ENCODE data around the gene SNX25.
"Not testable (repeated sequence)": the region's sequence is repeated elsewhere in the genome, so short reads cannot be mapped to it uniquely, and the experiment has no call there.

The SNX25 gene

GRCh38 chr4:185204238-185204910 is 5.0 kb upstream of the SNX25 start:
- DNase-seq (ENCODE audit: low read depth in 2 of 2) = no peak

DNA sequence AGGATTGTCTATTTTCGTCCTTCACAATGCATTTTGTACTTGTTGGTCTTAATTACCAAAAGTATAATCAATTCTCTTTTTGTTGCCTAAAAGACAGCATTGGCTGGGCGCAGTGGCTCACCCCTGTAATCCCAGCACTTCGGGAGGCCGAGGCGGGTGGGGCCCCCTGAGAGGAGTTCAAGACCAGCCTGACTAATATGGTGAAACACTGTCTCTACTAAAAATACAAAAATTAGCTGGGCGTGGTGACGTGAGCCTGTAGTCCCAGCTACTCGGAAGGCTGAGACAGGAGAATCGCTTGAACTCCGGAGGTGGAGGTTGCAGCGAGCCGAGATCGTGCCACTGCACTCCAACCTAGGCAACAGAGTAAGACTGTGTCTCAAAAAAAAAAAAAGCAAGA is 4.3 kb upstream of the SNX25 start:
- not testable (repeated sequence) for DNase-seq (ENCODE audit: low read depth in 2 of 2)

- no peak for DNase-seq (ENCODE audit: low read depth in 2 of 2)
These were observed 3.6 kb upstream of the SNX25 start for GRCh38 chr4:185205697-185206342.

DNA sequence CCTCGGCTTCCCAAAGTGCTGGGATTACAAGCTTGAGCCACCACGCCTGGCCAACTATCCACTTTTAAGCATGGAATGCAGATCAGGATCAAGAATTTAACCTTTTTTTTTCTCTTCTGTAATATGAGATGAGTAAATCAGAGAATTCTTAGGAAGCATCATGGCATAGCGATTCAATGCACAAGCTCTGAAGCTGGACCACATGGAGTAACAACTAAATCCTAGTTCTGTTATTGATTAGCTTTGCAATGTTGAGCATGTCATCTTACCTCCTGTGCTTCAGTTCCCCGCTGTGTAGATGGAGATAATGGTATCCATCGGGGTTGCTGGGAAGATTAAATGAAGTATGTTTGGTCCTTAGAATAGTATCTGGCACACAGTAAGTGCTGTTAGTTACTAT is 1.9 kb upstream of the SNX25 start:
- DNase-seq (ENCODE audit: low read depth in 2 of 2) = no peak

- not testable (repeated sequence) for DNase-seq (ENCODE audit: low read depth in 2 of 2)
These were observed 379 bp downstream of the SNX25 start for GRCh38 chr4:185209852-185210101.

GRCh38 chr4:185210102-185210981 is 944 bp downstream of the SNX25 start:
- DNase-seq (ENCODE audit: low read depth in 2 of 2) = peak; percentile 20 to 43

- DNase-seq (ENCODE audit: low read depth in 2 of 2) = no peak
These were observed 1.6 kb downstream of the SNX25 start for GRCh38 chr4:185211035-185211434.

DNA sequence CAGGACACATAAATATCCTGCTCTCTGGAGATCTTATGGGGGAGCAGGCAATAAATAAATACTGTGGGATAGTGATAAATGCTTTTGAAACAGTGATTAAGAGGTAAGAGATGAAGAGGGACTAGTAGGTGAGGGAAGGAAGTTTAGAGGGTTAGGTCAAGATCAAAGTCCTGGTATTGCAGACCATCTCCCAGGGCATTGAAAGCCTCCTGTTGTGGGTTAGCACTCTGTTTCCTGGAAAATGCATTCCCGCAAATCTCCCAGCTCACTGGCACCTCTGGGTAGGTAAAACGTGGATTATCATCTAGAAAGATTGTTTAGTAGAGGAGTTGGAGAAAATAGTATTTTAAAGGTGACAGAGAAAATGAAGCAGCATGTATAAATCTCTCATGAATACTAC is 2.2 kb downstream of the SNX25 start:
- no peak for DNase-seq (ENCODE audit: low read depth in 2 of 2)

DNA sequence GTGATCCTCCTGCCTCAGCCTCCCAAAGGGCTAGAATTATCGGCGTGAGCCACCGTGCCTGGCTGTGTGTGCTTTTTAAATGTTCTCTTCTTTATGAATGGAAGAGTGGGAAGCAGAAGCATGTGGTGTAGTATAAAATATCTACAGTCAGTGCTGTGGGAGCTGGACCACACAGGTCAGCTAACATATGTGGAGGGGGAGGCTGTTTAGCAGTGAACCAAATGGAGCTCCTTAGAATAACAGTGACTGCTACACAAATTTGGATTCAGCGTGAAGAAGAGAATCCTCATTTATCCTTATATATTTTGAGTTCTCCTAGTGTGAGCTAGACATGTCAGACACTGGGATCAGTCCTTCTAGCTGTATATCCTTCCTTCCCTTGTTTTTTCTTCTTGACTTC is 3.2 kb downstream of the SNX25 start:
- DNase-seq (ENCODE audit: low read depth in 2 of 2) = no peak

DNA sequence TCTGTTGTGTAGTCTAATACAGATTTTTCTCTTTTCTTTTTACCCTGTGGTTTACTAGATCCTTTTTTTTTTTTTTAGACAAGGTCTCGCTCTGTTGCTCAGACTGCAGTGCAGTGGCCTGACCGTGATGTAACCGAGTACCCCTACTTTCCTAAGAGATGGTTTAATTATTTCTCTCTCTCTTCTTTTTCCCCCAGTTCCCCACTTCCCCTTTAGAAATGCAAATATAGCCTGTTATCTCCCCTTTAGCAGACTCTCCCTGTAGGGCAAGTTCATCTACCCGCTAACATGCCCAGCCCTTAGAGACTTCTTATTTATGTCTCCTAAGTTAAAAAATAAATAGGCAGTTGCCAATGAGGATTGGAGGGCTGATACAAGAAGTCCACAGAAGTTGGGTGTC is 4.5 kb downstream of the SNX25 start:
- DNase-seq (ENCODE audit: low read depth in 2 of 2) = no peak

DNA sequence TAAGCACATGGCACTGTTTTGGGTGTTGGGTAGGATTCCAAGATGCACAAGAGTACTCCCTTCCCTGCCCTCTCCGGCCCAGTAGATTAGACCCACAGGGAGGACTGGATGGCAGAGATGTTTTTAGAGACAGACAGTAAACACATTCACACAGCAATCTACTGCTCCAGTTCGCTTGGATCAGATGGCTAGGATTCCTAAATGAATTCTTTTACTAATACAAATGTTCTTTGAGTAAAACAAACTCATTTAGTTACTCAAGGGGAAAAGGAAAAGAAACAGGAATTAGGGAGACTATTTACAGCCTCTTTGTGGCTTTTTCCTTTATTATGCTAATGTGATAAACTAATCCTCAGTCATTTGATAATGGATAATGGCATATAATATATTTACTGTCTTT is 5.9 kb downstream of the SNX25 start:
- no peak for DNase-seq (ENCODE audit: low read depth in 2 of 2)

DNA sequence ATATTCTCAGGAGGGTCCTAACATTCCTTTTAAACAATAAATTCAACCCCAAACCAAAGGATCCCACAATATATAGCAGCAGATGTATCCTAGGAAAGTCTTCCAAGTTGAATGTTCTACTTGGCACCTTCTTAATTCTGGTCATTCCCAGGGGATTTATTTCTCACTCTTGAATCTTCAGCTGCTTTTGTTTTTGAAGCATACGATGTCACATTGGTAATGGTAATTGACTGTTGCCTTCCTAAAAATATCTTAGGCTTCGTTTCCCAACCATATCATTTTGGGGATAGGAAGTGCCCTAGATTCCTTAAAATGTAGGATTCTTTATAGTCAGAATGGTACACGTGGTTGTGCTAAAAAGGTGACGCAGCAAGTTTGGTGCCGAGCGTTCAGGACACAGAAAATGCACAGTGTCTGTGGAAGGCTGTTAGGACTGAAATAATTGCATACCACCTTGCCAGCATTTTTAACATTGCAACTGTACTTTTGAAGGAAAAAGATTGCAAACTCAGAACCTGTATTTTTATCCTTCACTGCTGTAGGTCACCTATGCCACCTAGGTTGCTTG is 8.1 kb downstream of the SNX25 start:
- DNase-seq (ENCODE audit: low read depth in 2 of 2) = no peak

- DNase-seq (ENCODE audit: low read depth in 2 of 2) = no peak
These were observed 8.9 kb downstream of the SNX25 start for GRCh38 chr4:185218312-185218711.

DNA sequence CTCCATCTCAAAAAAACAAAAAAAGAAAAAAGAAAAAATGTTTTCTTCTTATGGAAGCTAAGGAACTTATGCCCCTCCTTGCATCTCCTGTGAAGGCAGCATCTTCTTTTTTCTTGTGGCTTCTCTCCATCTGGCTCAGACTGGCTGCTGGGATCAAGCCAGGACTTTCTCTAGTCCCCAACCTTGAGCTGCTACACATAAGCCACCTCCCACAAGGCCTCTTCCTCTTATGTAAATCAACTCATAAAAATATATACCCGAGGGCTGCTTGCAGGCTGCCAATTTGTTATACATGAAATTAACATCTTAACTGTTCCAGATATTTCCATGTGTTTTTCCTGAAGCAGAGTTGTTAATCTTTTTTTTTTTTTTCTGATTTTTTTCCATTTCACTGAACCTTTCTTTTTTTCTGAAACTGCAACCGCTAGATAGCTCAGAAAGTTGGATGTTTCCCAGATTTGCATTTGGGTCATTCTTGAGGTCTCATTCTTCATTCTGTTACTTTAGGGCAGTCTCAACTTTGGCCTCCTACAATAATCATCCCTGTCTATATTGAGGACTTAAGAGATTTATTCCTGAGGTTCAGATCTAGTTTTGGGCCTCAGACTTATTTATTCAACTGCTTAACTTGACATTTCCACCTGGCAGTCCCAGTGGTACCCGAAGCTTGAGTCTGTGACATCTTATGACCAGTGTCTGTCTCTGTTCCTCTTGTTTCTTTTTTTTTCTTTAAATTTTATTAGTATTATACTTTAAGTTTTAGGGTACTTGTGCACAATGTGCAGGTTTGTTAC is 10.3 kb downstream of the SNX25 start:
- DNase-seq (ENCODE audit: low read depth in 2 of 2) = no peak

- no peak for DNase-seq (ENCODE audit: low read depth in 2 of 2)
These were observed 12.1 kb downstream of the SNX25 start for GRCh38 chr4:185221491-185221890.

DNA sequence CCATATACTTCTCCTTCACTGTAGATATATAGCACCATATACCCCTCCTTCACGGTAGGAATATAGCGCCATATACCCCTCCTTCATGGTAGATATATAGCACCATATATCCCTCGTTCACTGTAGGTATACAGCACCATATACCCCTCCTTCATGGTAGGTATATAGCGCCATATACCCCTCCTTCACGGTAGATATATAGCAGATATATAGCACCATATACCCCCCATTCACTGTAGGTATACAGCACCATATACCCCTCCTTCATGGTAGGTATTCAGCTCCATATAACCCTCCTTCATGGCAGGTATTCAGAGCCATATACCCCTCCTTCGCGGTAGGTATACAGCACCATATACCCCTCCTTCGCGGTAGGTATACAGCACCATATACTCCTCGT is 12.5 kb downstream of the SNX25 start:
- DNase-seq (ENCODE audit: low read depth in 2 of 2) = no peak

GRCh38 chr4:185222598-185222997 is 13.2 kb downstream of the SNX25 start:
- no peak for DNase-seq (ENCODE audit: low read depth in 2 of 2)

GRCh38 chr4:185224597-185224996 is 15.2 kb downstream of the SNX25 start:
- no peak for DNase-seq (ENCODE audit: low read depth in 2 of 2)

DNA sequence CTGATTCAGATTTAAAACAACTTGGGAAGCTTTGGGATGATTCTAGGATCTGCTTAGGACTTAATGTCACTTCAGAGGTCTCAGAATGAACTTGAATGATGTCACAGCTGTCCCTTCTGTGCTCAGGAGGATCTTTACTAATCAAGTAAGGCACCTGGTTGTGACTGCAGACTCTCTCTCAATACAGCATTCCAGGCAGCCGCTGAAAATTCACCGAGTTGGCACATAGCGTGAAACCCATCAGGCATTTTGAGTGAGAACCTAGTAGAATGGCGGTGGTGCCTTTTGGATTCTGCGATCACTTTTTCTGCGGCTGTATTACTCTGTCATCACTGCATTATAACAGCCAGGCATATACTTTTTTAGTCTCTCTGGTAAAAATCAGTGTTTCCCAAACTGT is 16.5 kb downstream of the SNX25 start:
- DNase-seq (ENCODE audit: low read depth in 2 of 2) = no peak

GRCh38 chr4:185227131-185227551 is 17.7 kb downstream of the SNX25 start:
- no peak for DNase-seq (ENCODE audit: low read depth in 2 of 2)

GRCh38 chr4:185227713-185228278 is 18.4 kb downstream of the SNX25 start:
- DNase-seq (ENCODE audit: low read depth in 2 of 2) = no peak
